ENCODE results near the gene RAB7B. TPM values are rescaled to one million over a fixed set of nuclear protein-coding genes. Genes with fewer than 3 reads are reported as not detected.

The RAB7B gene
- total RNA-seq, 6 donors from 2014 or later = 2.6 to 27.5 (median 9.1) TPM

DNA sequence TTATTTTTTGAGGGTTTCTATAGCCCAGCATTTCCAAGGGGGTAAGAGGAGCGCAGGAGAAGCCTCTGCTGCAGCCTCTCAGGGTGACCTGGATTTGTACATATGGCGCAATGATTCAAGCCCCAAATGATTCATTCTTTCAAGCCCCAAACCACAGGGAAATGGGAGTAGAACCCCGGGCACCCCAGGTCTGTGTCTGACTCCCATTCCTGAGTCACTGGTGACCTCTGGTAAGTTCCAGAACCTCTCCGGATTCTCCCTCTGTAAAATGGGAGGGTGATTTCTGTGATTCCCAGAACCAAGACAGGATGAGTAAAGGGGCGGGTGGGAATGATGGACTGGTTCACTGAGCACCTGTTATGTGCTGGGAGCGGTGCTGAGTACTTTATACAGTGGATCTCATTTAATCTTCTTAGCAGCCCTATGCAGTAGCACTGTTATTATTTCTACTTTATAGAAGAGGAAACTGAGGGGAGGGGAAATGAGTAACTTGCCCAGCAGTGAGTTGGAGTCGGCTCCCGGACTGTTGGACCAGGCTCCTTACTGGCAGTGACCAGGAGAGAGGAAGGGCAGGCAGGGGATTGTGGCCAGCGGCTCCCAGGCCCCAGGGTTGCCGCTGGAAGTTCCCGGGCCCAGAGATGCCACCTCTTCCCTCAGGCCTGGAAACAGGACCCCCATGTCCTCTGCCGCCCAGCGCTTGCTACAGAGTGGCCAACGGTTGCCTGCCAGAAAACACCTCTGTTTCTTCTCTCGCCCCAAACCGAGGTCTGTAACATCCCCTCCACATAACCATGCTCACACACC lies 39.6 kb downstream of the RAB7B start:
- ATAC-seq (ENCODE audit: low FRiP score in 2 of 2) = no peak
- Histone ChIP-seq H3K9me3 (no peaks in the 10 kb centered on the region), H3K36me3 (no peaks in the 10 kb centered on the region), H3K27ac (no peak overlapping the region), H3K4me3 (no peak overlapping the region), H3K27me3 (no peaks in the 10 kb centered on the region), H3K4me1 (peaks cover 19 to 23% (median 22%) of the 10 kb centered on the region in 4 donors)
- WGBS, 2 donors = 85 to 88% methylated on average over 16 of the region's 16 CpGs
- no peak for TF ChIP-seq EP300 (IDR thresholded peaks at IDR 0.05)
- TF ChIP-seq POLR2A (IDR thresholded peaks at IDR 0.05) = no peak
- no peak for TF ChIP-seq POLR2AphosphoS5 (IDR thresholded peaks at IDR 0.05)
- DNase-seq = no peak

DNA sequence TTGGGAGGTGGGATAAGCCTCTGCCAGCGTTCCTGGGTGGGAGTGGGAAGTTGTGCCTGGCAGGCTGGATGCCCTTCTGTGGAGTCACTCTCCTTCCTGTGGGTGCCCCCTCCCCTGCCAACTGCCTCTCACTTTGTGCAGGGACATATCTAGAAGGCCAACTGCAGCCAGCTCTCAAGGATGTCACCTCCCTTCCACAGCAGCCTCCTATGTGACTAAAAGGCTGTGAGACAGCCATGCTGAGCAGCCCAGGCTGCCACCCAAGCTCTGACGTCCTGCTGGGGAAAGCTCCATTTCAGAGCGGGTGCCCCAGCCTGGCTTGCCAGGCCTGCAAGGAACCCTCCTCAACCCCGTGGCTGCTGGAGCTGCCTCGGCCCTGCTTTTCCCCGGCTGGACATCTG lies 40.4 kb downstream of the RAB7B start:
- Histone ChIP-seq H3K36me3 (no peaks in the 10 kb centered on the region), H3K4me3 (no peak overlapping the region), H3K27ac (peak overlapping the region in 3 of 4 donors; percentile 35 to 79 (median 35)), H3K4me1 (peaks cover 19 to 23% (median 22%) of the 10 kb centered on the region in 4 donors), H3K27me3 (no peaks in the 10 kb centered on the region), H3K9me3 (no peaks in the 10 kb centered on the region)
- WGBS, 2 donors = 80 to 89% methylated on average over 6 of the region's 6 CpGs
- ATAC-seq (ENCODE audit: low FRiP score in 2 of 2) (no peak), DNase-seq (no peak)
- TF ChIP-seq POLR2A (IDR thresholded peaks at IDR 0.05) = no peak
- no peak for TF ChIP-seq POLR2AphosphoS5 (IDR thresholded peaks at IDR 0.05)
- TF ChIP-seq EP300 (IDR thresholded peaks at IDR 0.05) = no peak
- TF ChIP-seq, protein P1, sequence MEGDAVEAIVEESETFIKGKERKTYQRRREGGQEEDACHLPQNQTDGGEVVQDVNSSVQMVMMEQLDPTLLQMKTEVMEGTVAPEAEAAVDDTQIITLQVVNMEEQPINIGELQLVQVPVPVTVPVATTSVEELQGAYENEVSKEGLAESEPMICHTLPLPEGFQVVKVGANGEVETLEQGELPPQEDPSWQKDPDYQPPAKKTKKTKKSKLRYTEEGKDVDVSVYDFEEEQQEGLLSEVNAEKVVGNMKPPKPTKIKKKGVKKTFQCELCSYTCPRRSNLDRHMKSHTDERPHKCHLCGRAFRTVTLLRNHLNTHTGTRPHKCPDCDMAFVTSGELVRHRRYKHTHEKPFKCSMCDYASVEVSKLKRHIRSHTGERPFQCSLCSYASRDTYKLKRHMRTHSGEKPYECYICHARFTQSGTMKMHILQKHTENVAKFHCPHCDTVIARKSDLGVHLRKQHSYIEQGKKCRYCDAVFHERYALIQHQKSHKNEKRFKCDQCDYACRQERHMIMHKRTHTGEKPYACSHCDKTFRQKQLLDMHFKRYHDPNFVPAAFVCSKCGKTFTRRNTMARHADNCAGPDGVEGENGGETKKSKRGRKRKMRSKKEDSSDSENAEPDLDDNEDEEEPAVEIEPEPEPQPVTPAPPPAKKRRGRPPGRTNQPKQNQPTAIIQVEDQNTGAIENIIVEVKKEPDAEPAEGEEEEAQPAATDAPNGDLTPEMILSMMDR (IDR thresholded peaks at IDR 0.05) = no peak

DNA sequence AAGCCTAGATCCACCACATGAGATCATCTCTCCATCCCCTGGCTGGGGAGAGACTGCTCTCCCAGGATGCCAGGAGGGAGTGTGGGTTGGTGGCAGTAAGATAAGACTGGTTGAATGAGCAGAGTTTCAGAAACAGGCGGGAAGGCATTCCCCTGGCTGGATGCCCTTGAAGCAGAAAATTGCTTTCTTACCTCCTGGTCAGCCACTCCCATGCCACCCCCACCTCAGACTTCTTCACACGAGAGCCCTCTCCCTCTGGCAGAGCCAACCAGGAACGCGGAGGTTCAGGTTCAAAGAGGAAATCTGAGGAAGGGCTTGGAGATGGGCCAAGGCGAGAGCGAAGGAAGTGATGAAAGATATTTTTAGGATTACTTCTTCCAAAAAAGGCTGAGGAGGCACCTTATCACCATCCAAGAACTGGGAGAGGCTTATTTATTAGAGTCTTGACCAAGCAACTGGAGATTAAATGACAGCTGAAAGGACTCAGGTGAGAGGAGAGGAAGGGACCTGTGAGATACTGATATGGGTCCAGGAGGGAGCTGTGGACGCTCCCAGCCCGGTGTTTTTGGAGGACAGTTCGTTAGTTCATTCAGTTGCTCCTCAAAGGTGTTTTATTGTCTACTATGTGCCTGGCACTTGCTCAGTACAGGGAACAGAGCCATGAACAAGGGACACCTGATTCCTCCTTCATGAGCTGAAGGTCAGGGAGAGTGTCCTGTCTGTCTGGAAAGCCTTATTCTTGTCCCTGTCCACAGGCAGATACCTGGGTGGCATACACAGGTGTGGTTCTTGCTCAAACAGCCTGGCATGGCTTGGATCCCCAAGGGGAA lies 41.0 kb downstream of the RAB7B start:
- peaks cover 19 to 23% (median 22%) of the 10 kb centered on the region in 4 donors for H3K4me1 ChIP-seq
- peak overlapping the region in 3 of 4 donors; percentile 35 to 79 (median 35) for H3K27ac ChIP-seq
- no peaks in the 10 kb centered on the region for H3K9me3 ChIP-seq
- 22 to 23% methylated on average over 9 of the region's 9 CpGs for WGBS, 2 donors
- H3K36me3 ChIP-seq = no peaks in the 10 kb centered on the region
- no peaks in the 10 kb centered on the region for H3K27me3 ChIP-seq
- H3K4me3 ChIP-seq = no peak overlapping the region
- peak in 1 of 2 donors; percentile 91 for DNase-seq
- no peak for TF ChIP-seq POLR2A (IDR thresholded peaks at IDR 0.05)
- TF ChIP-seq, protein P1 (IDR thresholded peaks at IDR 0.05) = no peak
- TF ChIP-seq POLR2AphosphoS5 (IDR thresholded peaks at IDR 0.05) = peak in 1 of 2 donors; percentile 60
- peak in 1 of 4 donors; percentile 48 for TF ChIP-seq EP300 (IDR thresholded peaks at IDR 0.05)
- peak; percentile 46 to 66 for ATAC-seq (ENCODE audit: low FRiP score in 2 of 2)

DNA sequence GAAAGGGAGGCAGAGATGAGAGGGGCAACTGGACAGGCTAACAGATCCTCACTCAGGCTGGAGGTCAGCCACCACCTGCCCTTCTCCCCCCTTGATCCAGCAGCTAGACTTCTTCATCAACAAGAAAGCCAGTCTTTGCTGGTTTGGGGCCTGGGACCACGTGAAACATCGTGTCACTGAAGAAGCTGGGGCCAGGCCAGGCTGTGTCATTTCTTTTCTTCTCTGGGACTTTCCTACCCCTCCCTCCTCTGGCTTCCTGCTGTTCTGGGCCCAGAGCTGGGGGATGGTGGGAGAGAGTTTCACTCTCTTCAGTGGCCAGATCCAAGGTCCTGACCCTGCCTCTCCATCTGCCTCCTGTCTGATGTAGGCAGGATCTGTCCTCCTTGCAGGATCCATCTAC lies 41.8 kb downstream of the RAB7B start:
- no peak overlapping the region for H3K4me3 ChIP-seq
- H3K4me1 ChIP-seq = peaks cover 19 to 23% (median 22%) of the 10 kb centered on the region in 4 donors
- ATAC-seq (ENCODE audit: low FRiP score in 2 of 2) = no peak
- H3K27me3 ChIP-seq = no peaks in the 10 kb centered on the region
- peak overlapping the region in 2 of 4 donors; percentile 9 to 79 for H3K27ac ChIP-seq
- H3K9me3 ChIP-seq = no peaks in the 10 kb centered on the region
- H3K36me3 ChIP-seq = no peaks in the 10 kb centered on the region
- TF ChIP-seq EP300 (IDR thresholded peaks at IDR 0.05) (no peak), POLR2AphosphoS5 (IDR thresholded peaks at IDR 0.05) (no peak), POLR2A (IDR thresholded peaks at IDR 0.05) (no peak)
- TF ChIP-seq, protein P1 (IDR thresholded peaks at IDR 0.05) = no peak
- 10 to 17% methylated on average over 2 of the region's 2 CpGs for WGBS, 2 donors
- peak in 1 of 2 donors; percentile 55 for DNase-seq

DNA sequence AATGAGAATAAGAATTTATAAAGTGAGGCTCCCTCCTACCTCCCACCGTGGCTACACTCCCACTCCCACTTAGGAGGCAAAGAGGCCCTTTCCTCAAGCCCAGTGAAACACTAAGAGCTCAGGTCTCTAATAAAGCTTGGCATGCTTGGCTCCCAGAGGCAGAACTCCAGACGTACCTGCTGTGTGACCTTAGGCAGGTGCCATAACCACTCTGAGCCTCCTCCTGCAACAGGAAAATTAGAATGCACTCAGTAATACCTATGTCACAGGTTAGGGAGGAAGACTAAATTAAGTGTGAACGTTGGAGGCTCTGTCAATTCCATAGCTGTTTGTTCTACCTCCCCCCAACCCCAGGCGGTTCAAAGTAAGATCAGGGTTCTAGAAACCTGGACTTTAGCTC lies 43.4 kb downstream of the RAB7B start:
- Histone ChIP-seq H3K4me1 (peaks cover 19 to 23% (median 22%) of the 10 kb centered on the region in 4 donors), H3K27ac (no peak overlapping the region), H3K9me3 (no peaks in the 10 kb centered on the region), H3K4me3 (no peak overlapping the region), H3K36me3 (no peaks in the 10 kb centered on the region), H3K27me3 (no peaks in the 10 kb centered on the region)
- DNase-seq (no peak), ATAC-seq (ENCODE audit: low FRiP score in 2 of 2) (no peak)
- no peak for TF ChIP-seq POLR2AphosphoS5 (IDR thresholded peaks at IDR 0.05)
- no peak for TF ChIP-seq POLR2A (IDR thresholded peaks at IDR 0.05)
- TF ChIP-seq EP300 (IDR thresholded peaks at IDR 0.05) = no peak
- TF ChIP-seq, protein P1 (IDR thresholded peaks at IDR 0.05) = no peak
- WGBS, 2 donors = 82 to 91% methylated on average over 4 of the region's 4 CpGs
